ENCODE measurements around the gene NAGS.

GRCh38 chr17:44007346-44008204, 3.2 kb downstream of the NAGS start:
- no peak for TF ChIP-seq ZNF622 (IDR thresholded peaks at IDR 0.05)
- no peak for TF ChIP-seq MXI1 (IDR thresholded peaks at IDR 0.05; ENCODE audit: low read depth, low read length)
- TF ChIP-seq, protein P1, sequence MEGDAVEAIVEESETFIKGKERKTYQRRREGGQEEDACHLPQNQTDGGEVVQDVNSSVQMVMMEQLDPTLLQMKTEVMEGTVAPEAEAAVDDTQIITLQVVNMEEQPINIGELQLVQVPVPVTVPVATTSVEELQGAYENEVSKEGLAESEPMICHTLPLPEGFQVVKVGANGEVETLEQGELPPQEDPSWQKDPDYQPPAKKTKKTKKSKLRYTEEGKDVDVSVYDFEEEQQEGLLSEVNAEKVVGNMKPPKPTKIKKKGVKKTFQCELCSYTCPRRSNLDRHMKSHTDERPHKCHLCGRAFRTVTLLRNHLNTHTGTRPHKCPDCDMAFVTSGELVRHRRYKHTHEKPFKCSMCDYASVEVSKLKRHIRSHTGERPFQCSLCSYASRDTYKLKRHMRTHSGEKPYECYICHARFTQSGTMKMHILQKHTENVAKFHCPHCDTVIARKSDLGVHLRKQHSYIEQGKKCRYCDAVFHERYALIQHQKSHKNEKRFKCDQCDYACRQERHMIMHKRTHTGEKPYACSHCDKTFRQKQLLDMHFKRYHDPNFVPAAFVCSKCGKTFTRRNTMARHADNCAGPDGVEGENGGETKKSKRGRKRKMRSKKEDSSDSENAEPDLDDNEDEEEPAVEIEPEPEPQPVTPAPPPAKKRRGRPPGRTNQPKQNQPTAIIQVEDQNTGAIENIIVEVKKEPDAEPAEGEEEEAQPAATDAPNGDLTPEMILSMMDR (IDR thresholded peaks at IDR 0.05 in 2 of 3, conservative IDR thresholded peaks at IDR 0.05 in 1 of 3; ENCODE audit: control insufficient read depth in 2 of 3, extremely low read depth in 1 of 3, insufficient read depth in 1 of 3, low read depth in 3 of 3, low read length in 3 of 3): no peak
- no peak for TF ChIP-seq EGR1 (IDR thresholded peaks at IDR 0.05; ENCODE audit: borderline replicate concordance in 1 of 2, low read depth in 2 of 2, low read length in 2 of 2)
- TF ChIP-seq HDAC2 (IDR thresholded peaks at IDR 0.05): no peak
- TF ChIP-seq EZH2 (IDR thresholded peaks at IDR 0.05; ENCODE audit: borderline replicate concordance, control insufficient read depth, low read depth, low read length): no peak
- no peak for TF ChIP-seq ATF2 (IDR thresholded peaks at IDR 0.05; ENCODE audit: low read length)
- TF ChIP-seq SUZ12 (IDR thresholded peaks at IDR 0.05; ENCODE audit: unreplicated experiment): no peak
- no peak for TF ChIP-seq ATF7 (IDR thresholded peaks at IDR 0.05; ENCODE audit: low read depth)
- no peak for TF ChIP-seq ZNF24 (IDR thresholded peaks at IDR 0.05)
- no peak for TF ChIP-seq MEF2B (IDR thresholded peaks at IDR 0.05; ENCODE audit: partially characterized antibody, poor library complexity, severe bottlenecking)
- TF ChIP-seq HDAC6 (IDR thresholded peaks at IDR 0.05; ENCODE audit: unreplicated experiment): no peak
- no peak; the same call in 1 of the 2 replicates for TF ChIP-seq SMC3 (IDR thresholded peaks at IDR 0.05; ENCODE audit: borderline replicate concordance, low read length)
- TF ChIP-seq FOXK2 (IDR thresholded peaks at IDR 0.05): no peak

Measured in GM12878 (cell line).